ENCODE results near the gene TNFRSF21. TPM values are rescaled to one million over a fixed set of nuclear protein-coding genes. Genes with fewer than 3 reads are reported as not detected.

TNFRSF21 gene
- total and polyA plus RNA-seq, 9 of the 15 experiments (the other 6 are each of a cell fraction or from before 2014, with no cell fraction given): 0.63 to 5.7 (median 2.2) TPM

GRCh38 chr6:47309291-47310130, at the start of gene TNFRSF21 (continued):
- TF ChIP-seq VEZF1 (CRISPR knock-in tag; IDR thresholded peaks at IDR 0.05): peak; percentile 92
- TF ChIP-seq NFIC (IDR thresholded peaks at IDR 0.05): peak; percentile 39
- peak; percentile 85; the same call in 1 of the 2 replicates for TF ChIP-seq FOXP4 (CRISPR knock-in tag; IDR thresholded peaks at IDR 0.05; ENCODE audit: borderline replicate concordance)
- TF ChIP-seq KAT7 (CRISPR knock-in tag; IDR thresholded peaks at IDR 0.05; ENCODE audit: borderline replicate concordance): 0 out of 2 replicates have a peak, but pooled peaks have one; percentile 58
- TF ChIP-seq NKRF (IDR thresholded peaks at IDR 0.05; ENCODE audit: borderline replicate concordance): peak; percentile 95
- TF ChIP-seq ZNF12 (CRISPR knock-in tag; IDR thresholded peaks at IDR 0.05): 0 out of 2 replicates have a peak, but pooled peaks have one; percentile 19
- peak; percentile 60 for TF ChIP-seq MAFG (tag; conservative IDR thresholded peaks at IDR 0.05)
- peak; percentile 76 for TF ChIP-seq RBFOX2 (IDR thresholded peaks at IDR 0.05; ENCODE audit: low read depth, low read length)
- no peak for TF ChIP-seq ID3 (CRISPR knock-in tag; IDR thresholded peaks at IDR 0.05)
- TF ChIP-seq ID3 (tag; IDR thresholded peaks at IDR 0.05): peak; percentile 28; the same call in 1 of the 2 replicates
- peak; percentile 35; the same call in 1 of the 2 replicates for TF ChIP-seq MTA1 (IDR thresholded peaks at IDR 0.05; ENCODE audit: borderline replicate concordance)
- TF ChIP-seq ATF1 (CRISPR knock-in tag; IDR thresholded peaks at IDR 0.05): no peak
- TF ChIP-seq ATF1 (tag; IDR thresholded peaks at IDR 0.05): peak; percentile 95
- peak; percentile 85 for TF ChIP-seq RB1 (IDR thresholded peaks at IDR 0.05; ENCODE audit: low read depth)
- peak; percentile 62; the same call in 1 of the 2 replicates for TF ChIP-seq KDM2B (CRISPR knock-in tag; IDR thresholded peaks at IDR 0.05)
- peak in 1 of 2 experiments; percentile 57; a peak in 1 of 3 replicates for TF ChIP-seq CBX3 (IDR thresholded peaks at IDR 0.05; ENCODE audit: borderline replicate concordance in 1 of 2, low read length in 2 of 2)
- 0 out of 2 replicates have a peak, but pooled peaks have one; percentile 38 for TF ChIP-seq E2F3 (CRISPR knock-in tag; IDR thresholded peaks at IDR 0.05)
- TF ChIP-seq U2AF1 (optimal IDR thresholded peaks at IDR 0.05; ENCODE audit: low read depth, low read length): peak; percentile 57
- peak; percentile 80 for TF ChIP-seq POLR2G (IDR thresholded peaks at IDR 0.05; ENCODE audit: low read depth, low read length)
- TF ChIP-seq ZBTB12 (CRISPR knock-in tag; IDR thresholded peaks at IDR 0.05): peak; percentile 74
